ENCODE measurements around the gene ADAM12.

DNA sequence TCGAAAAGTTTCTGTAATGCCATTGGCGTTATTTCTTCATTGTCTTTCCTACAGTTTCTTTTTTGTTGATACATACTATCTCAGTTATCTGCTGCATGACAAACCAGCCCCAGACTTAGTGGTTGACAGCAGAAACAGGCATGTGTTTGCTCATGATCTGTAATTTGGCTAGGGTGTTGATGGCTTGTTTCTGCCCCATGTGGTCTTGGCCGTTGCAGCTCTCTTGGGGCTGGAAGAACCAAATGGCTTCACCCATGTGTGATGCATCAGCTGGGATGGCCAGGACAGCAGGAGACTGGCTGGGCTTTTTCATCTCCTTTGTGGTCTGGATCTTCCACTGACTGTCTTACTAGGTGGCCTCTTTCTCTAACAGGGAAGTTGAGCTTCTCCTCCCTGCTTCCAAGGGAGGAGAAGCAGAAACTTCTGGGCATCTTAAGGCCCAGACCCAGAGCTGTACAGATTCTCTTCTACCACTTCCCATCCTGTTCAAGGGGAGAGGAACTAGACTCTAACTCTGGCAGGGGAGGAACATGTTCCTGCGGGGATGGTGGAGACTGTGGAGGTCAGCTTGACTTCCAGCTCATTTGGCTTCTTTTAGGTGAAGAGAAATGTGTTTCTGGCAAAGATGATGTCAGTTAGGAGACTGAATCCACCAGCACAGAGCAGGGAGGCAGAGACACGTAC is 402.6 kb downstream of the ADAM12 start:
- TF ChIP-seq POLR2A (IDR thresholded peaks at IDR 0.05): no peak
- TF ChIP-seq, protein P1, sequence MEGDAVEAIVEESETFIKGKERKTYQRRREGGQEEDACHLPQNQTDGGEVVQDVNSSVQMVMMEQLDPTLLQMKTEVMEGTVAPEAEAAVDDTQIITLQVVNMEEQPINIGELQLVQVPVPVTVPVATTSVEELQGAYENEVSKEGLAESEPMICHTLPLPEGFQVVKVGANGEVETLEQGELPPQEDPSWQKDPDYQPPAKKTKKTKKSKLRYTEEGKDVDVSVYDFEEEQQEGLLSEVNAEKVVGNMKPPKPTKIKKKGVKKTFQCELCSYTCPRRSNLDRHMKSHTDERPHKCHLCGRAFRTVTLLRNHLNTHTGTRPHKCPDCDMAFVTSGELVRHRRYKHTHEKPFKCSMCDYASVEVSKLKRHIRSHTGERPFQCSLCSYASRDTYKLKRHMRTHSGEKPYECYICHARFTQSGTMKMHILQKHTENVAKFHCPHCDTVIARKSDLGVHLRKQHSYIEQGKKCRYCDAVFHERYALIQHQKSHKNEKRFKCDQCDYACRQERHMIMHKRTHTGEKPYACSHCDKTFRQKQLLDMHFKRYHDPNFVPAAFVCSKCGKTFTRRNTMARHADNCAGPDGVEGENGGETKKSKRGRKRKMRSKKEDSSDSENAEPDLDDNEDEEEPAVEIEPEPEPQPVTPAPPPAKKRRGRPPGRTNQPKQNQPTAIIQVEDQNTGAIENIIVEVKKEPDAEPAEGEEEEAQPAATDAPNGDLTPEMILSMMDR (IDR thresholded peaks at IDR 0.05): no peak
